Gastroesophageal sphincter (tissue), 4 donors: Measurements from ENCODE around the gene NEU3. TPM values are rescaled to one million over a fixed set of nuclear protein-coding genes. Genes with fewer than 3 reads are reported as not detected.
"Not testable (repeated sequence)": the region's sequence is repeated elsewhere in the genome, so short reads cannot be mapped to it uniquely, and the experiment has no call there.

Experiments used
- ATAC-seq: fragments of 150-250 bp; one replicate; pipeline ENCODE4 v1.9.1; 2016; ENCODE audit warnings: mild to moderate bottlenecking, moderate library complexity
- H3K27ac ChIP-seq, 4 donors: fragments of 200-600 bp; sonication (generic) in 3 of 4; 1 replicate in 3 of 4; 2 replicates in 1 of 4; pipeline ENCODE4 v1.5.1; 2016 to 2019
- H3K27me3 ChIP-seq: fragments of 200-600 bp; sonication (generic); one replicate; pipeline ENCODE4 v1.5.1; 2019
- H3K36me3 ChIP-seq, 2 donors: fragments of 200-600 bp; sonication (generic); one replicate each; pipeline ENCODE4 v1.5.1; 2019; ENCODE audit warnings: control low read depth in 1 of 2
- H3K4me1 ChIP-seq, 3 donors: fragments of 200-600 bp; sonication (generic); 1 replicate in 2 of 3; 2 replicates in 1 of 3; pipeline ENCODE4 v1.5.1; 2016 to 2019; ENCODE audit warnings: control low read depth in 2 of 3
- H3K4me3 ChIP-seq, 2 donors: fragments of 200-600 bp; sonication (generic); one replicate each; pipeline ENCODE4 v1.5.1; 2019; ENCODE audit warnings: mild to moderate bottlenecking in 1 of 2, moderate library complexity in 1 of 2
- H3K9me3 ChIP-seq, 3 donors: fragments of 200-600 bp; sonication (generic); one replicate each; pipeline ENCODE4 v1.5.1; 2017 to 2019; ENCODE audit warnings: control low read depth in 2 of 3
- EP300 ChIP-seq: sonication (generic); formaldehyde crosslinking; IDR thresholded peaks from one replicate; pipeline ENCODE4 v1.6.1; 2017; ENCODE audit warnings: antibody characterized with exemption, mild to moderate bottlenecking
- POLR2A ChIP-seq, 2 donors: fragments of 450-650 bp; IDR thresholded peaks; one replicate each; pipeline ENCODE4 v1.6.1; 2017; ENCODE audit warnings: antibody characterized with exemption in 2 of 2, mild to moderate bottlenecking in 2 of 2, moderate library complexity in 1 of 2
- POLR2AphosphoS5 ChIP-seq: sonication (generic); formaldehyde crosslinking; IDR thresholded peaks from one replicate; pipeline ENCODE4 v1.6.1; 2017; ENCODE audit warnings: antibody characterized with exemption
- WGBS, 2 donors: methylation state at CpG; one replicate each; pipeline ENCODE4 v1.1.5; 2018; ENCODE audit warnings: low coverage in 1 of 2; 5-methylcytosine and 5-hydroxymethylcytosine counted together
- total RNA-seq, 4 donors: library from RNA; depleted of rRNA; stranded (reverse); fragments of >200 nt; gene quantifications; one replicate each; pipeline ENCODE4 v1.1.0, GENCODE V29; 2016
- TF ChIP-seq, protein P1 (sequence below), 4 experiments: fragments of 200-600 bp in 2 of 4; fragments of 450-650 bp in 2 of 4; sonication (generic) in 1 of 4; IDR thresholded peaks; one replicate each; pipeline ENCODE4 v1.5.1; 2017 to 2019; ENCODE audit warnings: antibody characterized with exemption in 4 of 4, mild to moderate bottlenecking in 2 of 4, moderate library complexity in 2 of 4

The NEU3 gene
- total RNA-seq, 4 donors from 2014 or later, result 4.1 to 7.5 (median 6.0) TPM

DNA sequence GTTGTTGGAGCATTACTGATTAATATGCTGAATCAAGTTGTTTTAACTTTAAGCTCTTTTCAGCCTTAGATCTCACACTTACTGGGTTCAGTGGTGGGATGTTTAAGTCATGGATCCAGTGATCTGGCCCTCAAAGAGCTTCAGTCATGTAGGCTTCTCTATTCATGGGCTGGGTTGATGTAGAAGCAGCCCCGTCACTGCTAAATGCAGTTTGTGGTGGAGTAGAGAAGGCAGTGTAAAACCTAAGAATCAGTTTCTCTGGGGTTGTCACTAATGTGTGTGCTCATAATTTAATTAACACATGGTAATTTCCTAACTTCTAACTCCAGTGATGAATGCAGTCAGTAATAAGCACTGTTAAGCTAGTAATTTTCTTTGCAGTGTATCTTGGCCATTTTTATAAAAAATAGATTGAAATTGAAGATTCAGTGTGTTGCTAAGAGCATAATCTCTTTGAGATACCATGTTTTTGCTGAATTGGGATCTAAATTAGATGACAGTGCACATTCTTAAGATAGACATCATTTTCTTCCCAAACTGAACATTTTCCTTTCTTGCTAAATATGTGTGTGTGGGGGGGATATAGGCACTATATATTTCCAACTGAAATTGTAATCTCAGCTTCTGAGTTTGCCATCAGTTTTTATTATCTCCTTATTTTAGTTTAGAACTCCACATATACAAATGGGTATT, 30.6 kb upstream of the NEU3 start:
- H3K27me3 ChIP-seq, result no peaks in the 10 kb centered on the region
- no peaks in the 10 kb centered on the region for H3K9me3 ChIP-seq
- TF ChIP-seq, protein P1, sequence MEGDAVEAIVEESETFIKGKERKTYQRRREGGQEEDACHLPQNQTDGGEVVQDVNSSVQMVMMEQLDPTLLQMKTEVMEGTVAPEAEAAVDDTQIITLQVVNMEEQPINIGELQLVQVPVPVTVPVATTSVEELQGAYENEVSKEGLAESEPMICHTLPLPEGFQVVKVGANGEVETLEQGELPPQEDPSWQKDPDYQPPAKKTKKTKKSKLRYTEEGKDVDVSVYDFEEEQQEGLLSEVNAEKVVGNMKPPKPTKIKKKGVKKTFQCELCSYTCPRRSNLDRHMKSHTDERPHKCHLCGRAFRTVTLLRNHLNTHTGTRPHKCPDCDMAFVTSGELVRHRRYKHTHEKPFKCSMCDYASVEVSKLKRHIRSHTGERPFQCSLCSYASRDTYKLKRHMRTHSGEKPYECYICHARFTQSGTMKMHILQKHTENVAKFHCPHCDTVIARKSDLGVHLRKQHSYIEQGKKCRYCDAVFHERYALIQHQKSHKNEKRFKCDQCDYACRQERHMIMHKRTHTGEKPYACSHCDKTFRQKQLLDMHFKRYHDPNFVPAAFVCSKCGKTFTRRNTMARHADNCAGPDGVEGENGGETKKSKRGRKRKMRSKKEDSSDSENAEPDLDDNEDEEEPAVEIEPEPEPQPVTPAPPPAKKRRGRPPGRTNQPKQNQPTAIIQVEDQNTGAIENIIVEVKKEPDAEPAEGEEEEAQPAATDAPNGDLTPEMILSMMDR (IDR thresholded peaks at IDR 0.05), result no peak
- no peak for TF ChIP-seq POLR2A (IDR thresholded peaks at IDR 0.05)
- no peak for TF ChIP-seq EP300
- no peak for TF ChIP-seq POLR2AphosphoS5
- peaks cover 3 to 81% (median 5%) of the 10 kb centered on the region in 3 donors for H3K4me1 ChIP-seq
- H3K4me3 ChIP-seq, result no peak overlapping the region
- H3K36me3 ChIP-seq, result peaks cover 0 to 7% of the 10 kb centered on the region in 2 donors
- 83% methylated on average over 1 of the region's 1 CpG; no CpG with 5 or more reads in 1 of the 2 donors for WGBS, 2 donors
- H3K27ac ChIP-seq, result no peak overlapping the region
- ATAC-seq, result no peak

DNA sequence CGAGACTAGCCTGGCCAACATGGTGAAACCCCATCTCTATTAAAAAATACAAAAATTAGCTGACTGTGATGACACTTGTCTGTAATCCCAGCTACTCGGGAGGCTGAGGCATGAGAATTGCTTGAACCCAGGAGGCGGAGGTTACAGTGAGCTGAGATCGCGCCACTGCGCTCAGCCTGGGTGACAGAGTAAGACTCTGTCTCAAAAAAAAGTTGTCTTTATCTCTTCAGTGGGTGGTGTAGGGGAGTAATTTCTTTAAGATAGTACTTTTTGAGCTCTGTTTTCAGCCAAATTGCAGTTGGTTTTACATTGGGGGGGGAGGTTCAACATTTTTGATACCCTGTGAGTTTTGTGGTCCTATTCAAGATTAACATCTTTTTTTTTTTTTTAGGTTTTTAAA, 28.6 kb upstream of the NEU3 start:
- not testable (repeated sequence) for H3K27me3 ChIP-seq, H3K36me3 ChIP-seq, ATAC-seq, H3K4me3 ChIP-seq, H3K9me3 ChIP-seq, H3K27ac ChIP-seq
- WGBS, 2 donors, result 92 to 97% methylated on average over 5 to 6 of the region's 6 CpGs
- peaks cover 4 to 80% (median 6%) of the 10 kb centered on the region in 3 donors for H3K4me1 ChIP-seq

DNA sequence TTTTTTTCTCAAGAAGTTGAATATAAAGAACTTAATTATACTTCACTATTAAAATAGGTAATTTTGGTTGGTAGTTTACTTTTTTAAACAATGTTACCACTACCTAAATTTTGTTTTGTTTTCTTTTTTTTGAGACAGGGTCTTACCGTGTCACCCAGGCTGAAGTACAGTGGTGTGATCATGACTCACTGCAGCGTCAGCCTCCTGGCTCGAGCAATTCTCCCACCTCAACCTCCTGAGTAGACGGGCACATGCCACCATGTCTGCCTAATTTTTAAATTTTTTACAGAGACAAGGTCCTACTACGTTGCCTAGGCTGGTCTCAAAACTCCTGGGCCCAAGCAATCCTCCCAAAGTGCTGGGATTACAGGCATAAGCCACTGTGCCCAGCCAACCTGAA, 22.1 kb upstream of the NEU3 start:
- Histone ChIP-seq H3K27ac (no peak overlapping the region), H3K36me3 (peaks cover 0 to 52% of the 10 kb centered on the region in 2 donors), H3K4me3 (no peak overlapping the region), H3K4me1 (peaks cover 4 to 23% (median 4%) of the 10 kb centered on the region in 3 donors), H3K27me3 (no peaks in the 10 kb centered on the region), H3K9me3 (no peaks in the 10 kb centered on the region)
- TF ChIP-seq, protein P1 (IDR thresholded peaks at IDR 0.05), result no peak
- TF ChIP-seq POLR2A (IDR thresholded peaks at IDR 0.05), result no peak
- TF ChIP-seq EP300, result no peak
- no peak for TF ChIP-seq POLR2AphosphoS5
- WGBS, 2 donors, result 81 to 86% methylated on average over 5 of the region's 5 CpGs
- ATAC-seq, result no peak

DNA sequence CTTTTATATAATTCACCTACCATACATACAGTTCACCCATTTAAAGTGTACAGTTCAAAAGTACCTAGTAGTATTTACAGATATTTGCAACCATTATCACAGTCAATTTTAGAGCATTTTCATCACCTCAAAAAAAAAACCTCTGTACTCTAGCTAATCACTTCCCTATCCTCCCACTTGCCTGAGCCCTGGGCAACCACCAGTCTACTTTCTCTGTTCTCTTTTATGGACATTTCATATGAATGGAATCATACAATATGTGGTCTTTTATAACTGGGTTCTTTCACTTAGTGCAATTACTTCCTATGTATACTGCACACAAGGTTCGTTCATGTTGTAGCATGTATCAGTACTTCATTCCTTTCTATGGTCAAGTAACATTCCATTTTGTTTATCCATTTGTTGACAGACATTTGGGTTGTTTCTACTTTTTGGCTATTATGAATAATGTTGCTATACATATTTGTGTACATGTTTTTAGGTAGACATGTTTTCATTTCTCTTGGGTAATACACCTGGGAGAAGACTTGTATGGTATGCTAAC, 17.8 kb upstream of the NEU3 start:
- H3K9me3 ChIP-seq, result no peaks in the 10 kb centered on the region
- no peaks in the 10 kb centered on the region for H3K4me1 ChIP-seq
- H3K27ac ChIP-seq, result no peak overlapping the region
- peaks cover 0 to 90% of the 10 kb centered on the region in 2 donors for H3K36me3 ChIP-seq
- H3K27me3 ChIP-seq, result no peaks in the 10 kb centered on the region
- whole genome bisulfite sequencing, 2 donors, result 81 to 85% methylated on average over 1 of the region's 1 CpG
- no peak overlapping the region for H3K4me3 ChIP-seq
- TF ChIP-seq EP300 (no peak), POLR2A (IDR thresholded peaks at IDR 0.05) (no peak), POLR2AphosphoS5 (no peak)
- TF ChIP-seq, protein P1 (IDR thresholded peaks at IDR 0.05), result no peak
- no peak for ATAC-seq

DNA sequence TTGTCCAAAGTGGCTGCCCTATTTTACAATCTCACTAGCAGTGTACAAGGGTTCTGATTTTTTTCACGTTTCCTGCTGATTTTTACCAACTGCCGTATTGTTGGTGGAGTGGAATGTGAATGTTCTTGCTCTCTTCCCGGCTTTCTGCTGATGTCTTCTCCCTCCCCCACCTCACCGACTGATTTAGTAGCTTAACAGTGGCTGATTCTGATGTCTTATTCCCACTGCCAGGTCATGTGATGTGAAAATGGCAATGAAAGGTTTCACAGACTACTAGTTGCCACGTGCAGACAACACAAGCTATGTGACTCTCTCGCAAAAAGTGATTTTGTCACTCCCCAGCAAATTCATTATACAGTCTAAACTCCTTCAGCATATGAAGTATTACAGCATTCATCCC, 17.3 kb upstream of the NEU3 start:
- H3K36me3 ChIP-seq, result peaks cover 0 to 95% of the 10 kb centered on the region in 2 donors
- no peaks in the 10 kb centered on the region for H3K27me3 ChIP-seq
- no peak overlapping the region for H3K4me3 ChIP-seq
- H3K9me3 ChIP-seq, result no peaks in the 10 kb centered on the region
- TF ChIP-seq EP300 (no peak), POLR2AphosphoS5 (no peak), POLR2A (IDR thresholded peaks at IDR 0.05) (no peak)
- TF ChIP-seq, protein P1 (IDR thresholded peaks at IDR 0.05), result no peak
- WGBS, 2 donors, result 75 to 92% methylated on average over 5 to 6 of the region's 6 CpGs
- H3K27ac ChIP-seq, result no peak overlapping the region
- ATAC-seq, result no peak
- H3K4me1 ChIP-seq, result no peaks in the 10 kb centered on the region
